HepG2 (cell line): Measurements from ENCODE around the gene FAM234B. TPM values are rescaled to one million over a fixed set of nuclear protein-coding genes. Genes with fewer than 3 reads are reported as not detected.
A peak's percentile ranks its signal among the peaks of the same experiment; 100 is the strongest.

Experiments
- CTCF ChIP-seq: sonication (generic); formaldehyde crosslinking; IDR thresholded peaks from 2 replicates; pipeline ENCODE4 v1.5.0; 2020; ENCODE audit warnings: mild to moderate bottlenecking, missing genetic modification reagents, moderate library complexity
- FOXM1 ChIP-seq: sonication (generic); formaldehyde crosslinking; IDR thresholded peaks from 2 replicates; pipeline ENCODE4 v1.5.0; 2020; ENCODE audit warnings: missing genetic modification reagents
- JUND ChIP-seq: sonication (generic); formaldehyde crosslinking; IDR thresholded peaks from 2 replicates; pipeline ENCODE4 v1.8.0; 2022; ENCODE audit warnings: mild to moderate bottlenecking, missing genetic modification reagents
- NAIF1 ChIP-seq: sonication (generic); formaldehyde crosslinking; IDR thresholded peaks from 2 replicates; pipeline ENCODE4 v1.5.0; 2020; ENCODE audit warnings: mild to moderate bottlenecking, missing genetic modification reagents, borderline replicate concordance
- NRL ChIP-seq: sonication (generic); formaldehyde crosslinking; IDR thresholded peaks from 2 replicates; pipeline ENCODE4 v1.5.0; 2020; ENCODE audit warnings: missing genetic modification reagents, mild to moderate bottlenecking, moderate library complexity, borderline replicate concordance
- POLR2A ChIP-seq, 2 experiments: IDR thresholded peaks; 2 replicates each; pipeline ENCODE4 v1.6.1; 2011; ENCODE audit warnings: low read depth in 2 of 2, low read length in 2 of 2, mild to moderate bottlenecking in 1 of 2, moderate library complexity in 1 of 2; ENCODE audit not compliant: insufficient read depth in 1 of 2
- RFXANK ChIP-seq: IDR thresholded peaks from 2 replicates; pipeline ENCODE4 v1.6.1; 2016
- SOX6 ChIP-seq, 2 experiments: fragments of 450-650 bp in 1 of 2; sonication (generic) in 1 of 2; formaldehyde crosslinking in 1 of 2; IDR thresholded peaks; 2 replicates each; pipeline versions ENCODE4 v1.4.0 to v1.6.1; 2017 to 2020; ENCODE audit warnings: antibody characterized with exemption in 1 of 2, mild to moderate bottlenecking in 1 of 2, missing genetic modification reagents in 1 of 2
- SP140L ChIP-seq: sonication (generic); formaldehyde crosslinking; IDR thresholded peaks from 2 replicates; pipeline ENCODE4 v1.4.0; 2020; ENCODE audit warnings: missing genetic modification reagents, borderline replicate concordance
- ZNF235 ChIP-seq: sonication (generic); formaldehyde crosslinking; IDR thresholded peaks from 2 replicates; pipeline ENCODE4 v1.8.1; 2023; ENCODE audit warnings: mild to moderate bottlenecking, missing genetic modification reagents, borderline replicate concordance
- ZNF253 ChIP-seq: sonication (generic); formaldehyde crosslinking; IDR thresholded peaks from 2 replicates; pipeline ENCODE4 v1.8.0; 2022; ENCODE audit warnings: mild to moderate bottlenecking, missing genetic modification reagents, borderline replicate concordance
- ZNF260 ChIP-seq: sonication (generic); formaldehyde crosslinking; IDR thresholded peaks from 2 replicates; pipeline ENCODE4 v1.4.0; 2020; ENCODE audit warnings: missing genetic modification reagents, low read depth, mild to moderate bottlenecking, borderline replicate concordance
- ZNF432 ChIP-seq: sonication (generic); formaldehyde crosslinking; IDR thresholded peaks from 2 replicates; pipeline ENCODE4 v1.5.0; 2020; ENCODE audit warnings: missing genetic modification reagents, mild to moderate bottlenecking, borderline replicate concordance
- ZNF546 ChIP-seq: sonication (generic); formaldehyde crosslinking; conservative IDR thresholded peaks from 2 replicates; pipeline ENCODE4 v1.8.1; 2023; ENCODE audit warnings: mild to moderate bottlenecking, missing genetic modification reagents
- ZSCAN30 ChIP-seq: sonication (generic); formaldehyde crosslinking; IDR thresholded peaks from 2 replicates; pipeline ENCODE4 v1.5.0; 2020; ENCODE audit warnings: mild to moderate bottlenecking, missing genetic modification reagents
- ZSCAN31 ChIP-seq: sonication (generic); formaldehyde crosslinking; IDR thresholded peaks from 2 replicates; pipeline ENCODE4 v1.5.0; 2020; ENCODE audit warnings: low read depth, mild to moderate bottlenecking, missing genetic modification reagents
- polyA plus RNA-seq, 8 experiments: library from polyadenylated mRNA; depleted of rRNA in 3 of 8; stranded (reverse) in 7 of 8; unstranded in 1 of 8; fragments of >200 nt; fragmentation: Illumina TruSeq in 4 of 8; extraction: Trizol in 4 of 8; gene quantifications; 2 replicates each; pipeline versions ENCODE4 v1.2.1 to v1.2.3, GENCODE V29; 2011 to 2016; ENCODE audit warnings: low read depth in 4 of 8, missing spikeins in 1 of 8, mixed read lengths in 1 of 8; ENCODE audit not compliant: insufficient read depth in 1 of 8
- total RNA-seq, 5 experiments: library from RNA; depleted of rRNA; stranded (reverse); fragments of >200 nt; fragmentation: Illumina TruSeq; extraction: Trizol; gene quantifications; 2 replicates each; pipeline ENCODE4 v1.2.3, GENCODE V29; 2016; ENCODE audit warnings: low read depth in 1 of 5
- TF ChIP-seq, protein P1 (sequence below): sonication (generic); formaldehyde crosslinking; IDR thresholded peaks from one replicate; pipeline ENCODE4 v1.5.1; 2020; ENCODE audit warnings: mild to moderate bottlenecking, missing genetic modification reagents; ENCODE audit errors: not compliant biosample characterization
- TF ChIP-seq, protein P2 (sequence below): sonication (generic); formaldehyde crosslinking; IDR thresholded peaks from 2 replicates; pipeline ENCODE4 v1.5.0; 2020; ENCODE audit warnings: missing genetic modification reagents

FAM234B gene
- total and polyA plus RNA-seq, 2 of the 13 experiments (the other 11 are each of a cell fraction or from before 2014, with no cell fraction given), result 7.8 to 13.8 TPM

GRCh38 chr12:13044002-13044905 is at the start of gene FAM234B (continued):
- TF ChIP-seq CTCF, result peak; percentile 74
- no peak for TF ChIP-seq ZSCAN30 (CRISPR knock-in tag)
- no peak for TF ChIP-seq FOXM1 (CRISPR knock-in tag)
- peak; percentile 59; the same call in 1 of the 2 replicates for TF ChIP-seq NRL (CRISPR knock-in tag)
- TF ChIP-seq ZNF432, result no peak
- peak; percentile 67; the same call in 1 of the 2 replicates for TF ChIP-seq ZNF546 (CRISPR knock-in tag)
- peak; percentile 40; the same call in 1 of the 2 replicates for TF ChIP-seq JUND (CRISPR knock-in tag)
- 0 out of 2 replicates have a peak, but pooled peaks have one; percentile 27 for TF ChIP-seq ZNF235 (CRISPR knock-in tag)
- TF ChIP-seq ZSCAN31 (CRISPR knock-in tag), result peak; percentile 51; the same call in 1 of the 2 replicates
- no peak for TF ChIP-seq SP140L (CRISPR knock-in tag)
- TF ChIP-seq ZNF260 (CRISPR knock-in tag), result no peak
- peak in 1 of 2 experiments; percentile 75; a peak in 2 of 4 replicates for TF ChIP-seq POLR2A (IDR thresholded peaks at IDR 0.05; ENCODE audit: insufficient read depth in 1 of 2, low read depth in 2 of 2, low read length in 2 of 2)
- TF ChIP-seq RFXANK, result no peak
- peak; percentile 83; the same call in 1 of the 2 replicates for TF ChIP-seq ZNF253 (CRISPR knock-in tag)
- TF ChIP-seq, protein P1, sequence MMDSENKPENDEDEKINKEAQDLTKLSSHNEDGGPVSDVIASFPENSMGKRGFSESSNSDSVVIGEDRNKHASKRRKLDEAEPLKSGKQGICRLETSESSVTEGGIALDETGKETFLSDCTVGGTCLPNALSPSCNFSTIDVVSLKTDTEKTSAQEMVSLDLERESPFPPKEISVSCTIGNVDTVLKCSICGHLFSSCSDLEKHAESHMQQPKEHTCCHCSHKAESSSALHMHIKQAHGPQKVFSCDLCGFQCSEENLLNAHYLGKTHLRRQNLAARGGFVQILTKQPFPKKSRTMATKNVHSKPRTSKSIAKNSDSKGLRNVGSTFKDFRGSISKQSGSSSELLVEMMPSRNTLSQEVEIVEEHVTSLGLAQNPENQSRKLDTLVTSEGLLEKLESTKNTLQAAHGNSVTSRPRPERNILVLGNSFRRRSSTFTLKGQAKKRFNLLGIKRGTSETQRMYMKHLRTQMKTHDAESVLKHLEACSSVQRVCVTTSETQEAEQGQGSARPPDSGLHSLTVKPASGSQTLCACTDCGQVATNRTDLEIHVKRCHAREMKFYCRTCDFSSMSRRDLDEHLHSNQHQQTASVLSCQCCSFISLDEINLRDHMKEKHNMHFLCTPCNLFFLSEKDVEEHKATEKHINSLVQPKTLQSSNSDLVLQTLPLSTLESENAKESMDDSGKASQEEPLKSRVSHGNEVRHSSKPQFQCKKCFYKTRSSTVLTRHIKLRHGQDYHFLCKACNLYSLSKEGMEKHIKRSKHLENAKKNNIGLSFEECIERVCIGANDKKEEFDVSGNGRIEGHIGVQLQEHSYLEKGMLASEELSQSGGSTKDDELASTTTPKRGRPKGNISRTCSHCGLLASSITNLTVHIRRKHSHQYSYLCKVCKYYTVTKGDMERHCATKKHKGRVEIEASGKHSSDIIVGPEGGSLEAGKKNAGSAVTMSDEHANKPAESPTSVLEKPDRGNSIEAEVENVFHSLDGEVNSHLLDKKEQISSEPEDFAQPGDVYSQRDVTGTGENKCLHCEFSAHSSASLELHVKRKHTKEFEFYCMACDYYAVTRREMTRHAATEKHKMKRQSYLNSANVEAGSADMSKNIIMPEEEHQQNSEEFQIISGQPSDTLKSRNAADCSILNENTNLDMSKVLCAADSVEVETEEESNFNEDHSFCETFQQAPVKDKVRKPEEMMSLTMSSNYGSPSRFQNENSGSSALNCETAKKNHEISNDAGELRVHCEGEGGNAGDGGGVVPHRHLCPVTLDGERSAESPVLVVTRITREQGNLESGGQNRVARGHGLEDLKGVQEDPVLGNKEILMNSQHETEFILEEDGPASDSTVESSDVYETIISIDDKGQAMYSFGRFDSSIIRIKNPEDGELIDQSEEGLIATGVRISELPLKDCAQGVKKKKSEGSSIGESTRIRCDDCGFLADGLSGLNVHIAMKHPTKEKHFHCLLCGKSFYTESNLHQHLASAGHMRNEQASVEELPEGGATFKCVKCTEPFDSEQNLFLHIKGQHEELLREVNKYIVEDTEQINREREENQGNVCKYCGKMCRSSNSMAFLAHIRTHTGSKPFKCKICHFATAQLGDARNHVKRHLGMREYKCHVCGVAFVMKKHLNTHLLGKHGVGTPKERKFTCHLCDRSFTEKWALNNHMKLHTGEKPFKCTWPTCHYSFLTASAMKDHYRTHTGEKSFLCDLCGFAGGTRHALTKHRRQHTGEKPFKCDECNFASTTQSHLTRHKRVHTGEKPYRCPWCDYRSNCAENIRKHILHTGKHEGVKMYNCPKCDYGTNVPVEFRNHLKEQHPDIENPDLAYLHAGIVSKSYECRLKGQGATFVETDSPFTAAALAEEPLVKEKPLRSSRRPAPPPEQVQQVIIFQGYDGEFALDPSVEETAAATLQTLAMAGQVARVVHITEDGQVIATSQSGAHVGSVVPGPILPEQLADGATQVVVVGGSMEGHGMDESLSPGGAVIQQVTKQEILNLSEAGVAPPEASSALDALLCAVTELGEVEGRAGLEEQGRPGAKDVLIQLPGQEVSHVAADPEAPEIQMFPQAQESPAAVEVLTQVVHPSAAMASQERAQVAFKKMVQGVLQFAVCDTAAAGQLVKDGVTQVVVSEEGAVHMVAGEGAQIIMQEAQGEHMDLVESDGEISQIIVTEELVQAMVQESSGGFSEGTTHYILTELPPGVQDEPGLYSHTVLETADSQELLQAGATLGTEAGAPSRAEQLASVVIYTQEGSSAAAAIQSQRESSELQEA (CRISPR knock-in tag), result no peak
- TF ChIP-seq SOX6 (IDR thresholded peaks at IDR 0.05), result no peak
- TF ChIP-seq SOX6 (CRISPR knock-in tag; IDR thresholded peaks at IDR 0.05), result peak; percentile 53; the same call in 1 of the 2 replicates
- TF ChIP-seq NAIF1 (CRISPR knock-in tag), result no peak
- TF ChIP-seq, protein P2, sequence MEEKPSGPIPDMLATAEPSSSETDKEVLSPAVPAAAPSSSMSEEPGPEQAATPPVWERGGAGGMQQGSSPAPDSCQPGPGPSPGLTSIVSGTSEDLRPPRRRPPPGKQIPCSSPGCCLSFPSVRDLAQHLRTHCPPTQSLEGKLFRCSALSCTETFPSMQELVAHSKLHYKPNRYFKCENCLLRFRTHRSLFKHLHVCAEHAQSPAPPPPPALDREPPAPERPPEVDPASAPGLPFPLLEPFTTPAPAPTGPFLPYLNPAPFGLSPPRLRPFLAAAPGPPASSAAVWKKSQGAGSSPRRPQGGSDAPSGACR (CRISPR knock-in tag), result 0 out of 2 replicates have a peak, but pooled peaks have one; percentile 20
